Activated CD4-positive, alpha-beta T cell treated with anti-CD3 and anti-CD28 coated beads for 48 hours (primary cell): ENCODE data around the gene NRTN.

Experiments
- DNase-seq: peaks from one replicate; pipeline ENCODE4 v3.0.0-alpha.2; 2020

The NRTN gene

GRCh38 chr19:5790559-5791520, 14.0 kb upstream of the NRTN start, which contains the start of gene DUS3L:
Gene DUS3L (minus strand): TSS chr19:5791163. CDS start chr19:5791141, 22 bp downstream.
- peak; percentile 98 for DNase-seq

GRCh38 chr19:5792224-5792623, 12.6 kb upstream of the NRTN start:
- DNase-seq, result no peak

DNA sequence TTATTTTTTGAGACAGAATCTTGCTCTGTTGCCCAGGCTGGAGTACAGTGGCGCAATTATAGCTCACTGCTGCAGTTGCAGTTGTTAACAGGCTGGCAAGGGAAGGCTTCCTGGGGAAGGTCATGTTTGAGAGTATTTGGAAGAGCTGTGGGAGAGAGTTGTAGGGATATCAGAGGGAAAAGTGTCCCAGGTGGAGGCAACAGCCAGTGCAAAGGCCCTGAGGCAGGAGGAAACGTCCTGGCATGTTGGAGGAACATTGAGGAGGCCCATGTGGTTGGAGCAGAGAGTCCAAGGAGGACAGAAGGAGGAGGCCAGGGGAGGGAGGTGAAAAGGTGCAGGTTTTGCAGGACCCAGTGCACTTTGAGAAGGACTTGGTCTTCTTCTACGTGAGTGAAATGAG, 11.7 kb upstream of the NRTN start:
- no peak for DNase-seq

DNA sequence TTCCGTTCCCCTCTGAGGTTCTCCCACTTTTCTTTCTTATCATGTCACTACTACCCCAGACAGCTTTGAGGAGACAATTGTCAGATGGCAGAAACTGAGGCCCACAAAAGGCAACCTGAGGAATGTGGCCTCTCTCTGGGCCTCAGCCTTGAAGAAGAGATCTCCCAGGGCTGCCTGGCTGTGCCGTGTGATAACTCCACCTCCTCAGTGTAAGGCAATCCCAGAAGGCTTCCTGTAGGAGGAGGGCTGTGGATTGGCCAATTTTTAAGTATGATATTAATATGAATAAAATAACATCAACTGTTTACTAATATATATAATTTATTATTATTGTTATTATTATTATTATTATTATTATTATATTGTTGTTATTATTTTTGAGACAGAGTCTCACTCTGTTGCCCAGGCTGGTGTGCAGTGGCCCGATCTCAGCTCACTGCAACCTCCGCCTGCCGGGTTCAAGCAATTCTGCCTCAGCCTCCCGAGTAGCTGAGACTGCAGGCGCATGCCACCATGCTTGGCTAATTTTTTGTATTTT, 9.4 kb upstream of the NRTN start:
- no peak for DNase-seq

- no peak for DNase-seq
These were observed 6.6 kb upstream of the NRTN start for GRCh38 chr19:5798244-5798643.

DNA sequence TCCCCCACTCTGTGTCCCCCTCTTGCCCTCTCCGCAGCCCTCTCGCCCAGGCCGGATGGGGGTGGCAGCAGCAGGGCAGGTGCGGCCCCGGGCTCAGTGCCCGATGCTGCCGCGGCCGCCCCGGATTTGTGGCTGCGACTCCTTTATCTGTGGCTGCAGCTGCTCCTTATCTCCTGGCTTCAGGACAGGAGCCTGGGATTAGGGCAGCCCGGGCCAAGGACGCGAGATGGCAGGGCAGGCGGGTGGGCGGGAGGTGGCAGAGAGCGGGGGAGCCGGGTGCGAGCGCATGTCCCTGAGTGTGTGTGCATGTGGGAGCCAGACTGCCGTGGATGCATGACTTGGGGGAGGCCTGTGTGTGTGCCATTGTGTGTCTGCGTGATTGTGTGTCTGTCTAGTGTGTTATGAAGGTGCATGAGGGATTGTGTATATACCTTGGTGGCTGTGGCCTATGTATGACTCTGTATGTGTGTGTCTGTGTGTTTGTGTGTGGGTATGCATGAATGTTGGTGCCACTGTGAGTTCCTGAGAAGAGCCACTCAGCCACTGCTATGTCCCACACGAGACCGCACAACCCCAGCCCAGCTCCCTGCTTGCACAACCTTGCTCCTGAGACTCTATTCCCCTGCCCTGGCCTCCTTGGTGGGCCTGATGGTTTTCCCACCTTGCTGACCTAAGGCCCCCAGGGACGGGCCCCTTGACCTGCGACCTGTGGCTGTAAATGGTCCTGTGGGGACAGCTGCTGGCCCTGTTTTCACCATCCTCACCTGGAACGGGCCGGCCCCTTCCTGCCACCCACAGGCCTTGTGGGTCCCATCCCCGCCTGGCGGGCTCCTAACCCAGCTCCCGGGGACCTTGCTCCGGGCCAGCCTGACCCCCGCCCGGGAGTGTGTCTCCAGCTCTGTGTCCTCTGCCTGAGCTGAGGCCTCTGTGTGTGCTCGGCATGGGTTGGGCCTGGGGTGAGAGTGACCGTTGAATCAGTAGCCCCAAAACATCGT, 5.3 kb upstream of the NRTN start:
- DNase-seq, result no peak

- no peak for DNase-seq
These were observed 4.3 kb upstream of the NRTN start for GRCh38 chr19:5800361-5801270.

DNA sequence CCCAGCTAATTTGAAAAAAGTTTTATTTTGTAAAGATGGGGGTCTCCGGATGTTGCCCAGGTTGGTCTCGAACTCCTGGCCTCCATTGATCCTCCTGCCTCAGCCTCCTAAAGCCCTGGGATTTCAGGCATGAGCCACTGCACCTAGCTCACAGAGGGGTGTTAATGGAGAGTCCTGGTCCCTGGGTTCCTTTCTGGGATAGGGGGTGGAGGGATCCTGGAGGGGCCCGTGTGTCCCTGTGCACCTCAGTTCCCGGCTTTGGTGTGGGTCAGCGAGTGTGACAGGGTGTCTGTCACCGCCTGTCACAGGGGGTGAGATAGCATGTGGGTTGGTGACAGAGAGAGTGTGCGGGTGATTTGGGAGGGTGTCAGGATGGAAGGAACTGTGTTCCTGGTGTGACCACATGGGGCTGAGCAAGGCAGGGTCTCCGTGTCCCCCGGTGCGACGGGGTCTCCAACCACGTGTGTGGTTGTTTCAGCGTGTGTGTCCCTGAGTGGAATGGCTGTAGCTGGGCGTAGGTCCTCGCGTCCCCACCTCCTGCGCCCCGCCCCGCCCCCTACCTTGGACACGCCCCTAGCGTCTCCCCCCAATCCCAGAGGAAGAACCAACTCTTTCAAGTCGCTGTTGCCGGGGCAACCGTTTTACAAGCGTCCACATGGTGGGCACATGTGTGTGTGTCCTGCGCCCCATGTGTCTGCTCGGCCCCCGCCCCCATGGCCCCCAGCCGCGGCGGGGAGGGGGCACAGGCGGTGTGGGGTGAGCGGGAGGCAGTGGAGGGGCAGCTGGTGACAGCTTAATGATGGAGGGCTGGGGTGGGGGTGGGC, 2.9 kb upstream of the NRTN start:
- no peak for DNase-seq

- DNase-seq, result no peak
These were observed 1.5 kb upstream of the NRTN start for GRCh38 chr19:5803441-5803751.

DNA sequence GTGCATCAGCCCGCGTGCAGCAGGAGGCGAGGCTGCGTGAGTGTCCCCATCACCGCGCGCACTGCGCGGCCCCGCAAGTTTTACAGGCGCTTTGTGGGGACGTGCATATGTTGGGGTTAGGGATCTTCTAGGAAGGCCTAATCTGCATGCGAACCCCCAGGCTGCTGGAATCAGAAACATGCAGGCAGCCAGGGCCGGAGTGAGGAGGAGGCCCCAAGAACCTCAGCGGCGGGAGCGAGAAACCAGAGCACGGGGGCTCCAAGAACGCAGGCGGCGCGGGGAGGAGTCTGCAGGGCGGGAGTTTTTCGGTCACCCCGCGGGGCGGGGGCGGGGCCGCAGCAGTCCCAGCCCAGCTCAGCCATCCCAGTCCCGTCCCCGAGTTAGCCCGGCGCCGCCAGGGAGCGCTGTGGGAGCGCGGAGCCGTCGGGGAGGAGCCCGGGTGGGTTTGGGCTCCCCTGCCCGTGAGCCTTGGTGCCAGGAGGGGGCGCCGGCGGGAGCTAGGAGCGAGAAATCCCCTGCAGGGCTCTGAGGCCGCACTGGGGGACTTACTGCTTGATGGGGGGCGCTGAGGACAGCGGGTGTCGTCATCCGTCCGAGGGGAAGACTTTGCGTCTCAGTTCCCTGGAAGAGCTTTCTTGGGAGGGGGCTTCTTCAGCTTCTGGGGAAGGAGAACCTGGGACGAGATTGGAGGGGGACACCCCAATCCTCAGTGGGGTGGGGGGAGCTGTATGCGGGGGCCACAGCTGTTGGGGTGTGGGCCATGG, 933 bp upstream of the NRTN start:
- peak; percentile 97 for DNase-seq

- peak; percentile 76 for DNase-seq
These were observed 730 bp downstream of the NRTN start for GRCh38 chr19:5805462-5806132.

DNA sequence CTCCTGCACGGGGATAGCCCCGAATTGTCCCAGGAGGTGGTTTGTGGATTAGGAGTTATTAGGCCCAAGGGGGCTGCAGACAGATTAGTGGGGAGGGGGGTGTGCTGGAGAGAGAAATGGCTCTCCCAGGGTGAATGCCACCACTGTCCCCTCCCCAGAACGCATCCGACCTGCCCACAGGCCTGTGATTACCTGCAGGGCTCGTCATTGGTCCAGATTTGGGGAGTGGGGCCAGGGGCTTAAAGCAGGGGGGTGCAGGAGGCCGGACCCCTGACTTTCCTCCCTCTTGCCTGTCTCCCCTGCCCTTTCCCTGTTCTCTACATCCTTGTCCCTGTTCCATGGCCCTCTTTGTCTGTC, 1.2 kb downstream of the NRTN start:
- no peak for DNase-seq

DNA sequence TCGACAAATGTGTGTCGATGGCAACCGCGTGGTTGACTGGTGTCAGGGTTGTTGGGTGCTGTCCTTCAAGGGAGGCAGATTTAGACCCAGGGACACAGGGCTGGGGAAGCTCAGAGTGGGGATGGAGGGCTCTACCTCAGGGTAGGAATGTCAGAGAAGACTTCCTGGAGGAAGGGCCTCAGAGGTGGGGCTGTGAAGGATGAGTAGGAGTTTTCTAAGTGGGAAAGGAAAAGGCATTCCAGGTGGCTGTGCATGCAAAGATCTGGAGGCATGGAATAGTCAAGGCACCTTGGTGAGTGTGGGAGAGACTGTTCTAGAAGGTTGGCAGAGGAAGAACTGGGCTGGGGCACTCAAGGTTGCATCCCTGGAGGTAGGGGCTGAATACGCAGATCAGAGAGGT, 2.0 kb downstream of the NRTN start:
- no peak for DNase-seq

- no peak for DNase-seq
These were observed 3.4 kb downstream of the NRTN start for GRCh38 chr19:5808120-5808816.

- DNase-seq, result no peak
These were observed 4.2 kb downstream of the NRTN start for GRCh38 chr19:5809053-5809452.

DNA sequence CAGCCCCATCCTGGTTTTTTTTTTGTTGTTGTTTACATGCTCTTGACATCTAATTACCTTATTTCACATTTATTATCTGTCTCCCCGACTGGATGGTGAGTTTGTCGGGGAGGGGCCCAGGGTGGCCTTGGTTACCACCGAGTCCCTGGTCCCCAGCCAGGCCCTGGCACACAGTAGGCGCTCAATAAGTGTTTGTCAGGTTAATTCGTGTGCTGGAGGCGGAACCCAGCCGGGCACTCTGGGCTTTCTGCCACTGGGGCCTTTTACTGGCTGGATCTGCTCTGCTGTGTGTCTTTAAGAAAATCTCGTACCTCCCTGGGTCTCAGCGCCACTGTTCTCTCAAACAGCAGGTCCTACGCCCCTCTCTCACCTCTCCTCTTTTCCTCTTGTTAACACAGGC, 4.6 kb downstream of the NRTN start:
- DNase-seq, result no peak

DNA sequence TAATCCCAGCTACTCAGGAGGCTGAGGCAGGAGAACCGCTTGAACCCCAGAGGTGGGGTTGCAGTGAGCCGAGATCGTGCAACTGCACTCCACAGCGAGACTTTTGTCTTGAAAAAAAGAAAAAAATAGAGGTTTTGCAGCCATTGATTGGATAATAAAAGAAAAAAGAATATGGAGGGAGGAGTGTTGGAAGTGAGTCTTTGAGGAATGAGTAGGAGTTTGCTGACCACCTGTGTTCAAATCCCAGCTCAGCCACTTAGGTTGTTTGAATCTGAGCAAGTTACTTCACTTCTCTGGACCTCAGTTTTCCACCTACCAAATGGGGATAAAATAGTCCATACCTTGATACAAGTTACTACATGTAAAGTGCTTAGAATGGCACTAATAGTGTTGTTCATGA, 6.2 kb downstream of the NRTN start:
- no peak for DNase-seq

DNA sequence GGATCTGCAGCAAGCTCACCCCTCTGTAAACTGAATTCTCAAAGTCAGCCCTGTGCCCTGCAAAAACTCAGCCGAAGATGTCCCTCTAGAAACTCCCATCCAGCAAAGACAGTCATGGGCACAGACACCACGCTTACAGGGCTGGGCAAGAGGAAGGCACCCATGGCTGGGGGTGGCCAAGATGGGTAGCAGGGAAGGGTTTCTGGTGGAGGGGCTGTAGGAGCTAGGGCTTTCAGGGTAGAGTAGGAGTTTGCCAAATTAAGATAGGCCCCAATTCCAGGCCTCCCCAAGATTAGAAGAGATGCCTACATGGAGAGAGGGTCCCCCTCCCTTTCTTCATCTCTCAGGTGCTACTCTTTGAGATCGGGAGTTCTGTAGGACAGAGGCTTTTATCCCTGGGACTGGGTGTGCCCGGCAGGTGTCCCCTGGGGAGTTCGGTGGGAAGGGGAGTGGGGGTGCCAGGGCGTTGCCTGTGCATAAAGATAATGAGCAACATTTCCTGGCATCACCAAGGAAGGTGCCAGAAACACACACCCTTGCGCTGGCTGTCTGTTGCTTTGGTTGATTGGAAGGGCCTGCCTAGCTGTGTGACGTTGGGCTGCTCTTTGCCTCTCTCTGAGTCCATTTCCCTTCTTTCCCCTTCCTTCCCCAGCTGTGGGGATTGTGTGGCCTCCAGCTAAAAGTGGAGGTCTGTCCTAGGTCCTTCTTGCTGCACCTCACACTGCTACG, 9.4 kb downstream of the NRTN start:
- no peak for DNase-seq

GRCh38 chr19:5814852-5815246, 10.0 kb downstream of the NRTN start:
- DNase-seq, result no peak
